ENCODE results near the gene FBXO2.
"Not testable (repeated sequence)": the region's sequence is repeated elsewhere in the genome, so short reads cannot be mapped to it uniquely, and the experiment has no call there.

Gene FBXO2

GRCh38 chr1:11643782-11644181 lies 10.4 kb downstream of the FBXO2 start:
- no peak overlapping the region for H3K4me3 ChIP-seq (ENCODE audit: low read length, poor library complexity, severe bottlenecking)
- H3K4me2 ChIP-seq (ENCODE audit: low read depth, low read length, poor library complexity, severe bottlenecking): no peak overlapping the region
- no peaks in the 10 kb centered on the region for H3K9me2 ChIP-seq (replicated peaks; ENCODE audit: low read depth, low read length)
- no peak overlapping the region for H2AFZ ChIP-seq (ENCODE audit: low read length)
- no peaks in the 10 kb centered on the region for H3K79me2 ChIP-seq (ENCODE audit: insufficient read depth, low read length)
- no peaks in the 10 kb centered on the region for H3K4me1 ChIP-seq (ENCODE audit: insufficient read depth, low read length, poor library complexity, severe bottlenecking)
- no peaks in the 10 kb centered on the region for H3K9me3 ChIP-seq (ENCODE audit: insufficient read depth, low read depth, low read length)
- no peaks in the 10 kb centered on the region for H3K36me3 ChIP-seq (ENCODE audit: insufficient read depth, low read length)
- no peak overlapping the region for H3K9ac ChIP-seq (ENCODE audit: low read depth, low read length, poor library complexity, severe bottlenecking)
- H3K27me3 ChIP-seq (ENCODE audit: insufficient read depth, low read length, poor library complexity, severe bottlenecking): no peaks in the 10 kb centered on the region
- TF ChIP-seq EZH2phosphoT487 (IDR thresholded peaks at IDR 0.05; ENCODE audit: borderline replicate concordance) (no peak), CTCF (conservative IDR thresholded peaks at IDR 0.05; ENCODE audit: low read length) (no peak)
- no peaks in the 10 kb centered on the region for H3F3A ChIP-seq (ENCODE audit: low read depth)
- H4K20me1 ChIP-seq (ENCODE audit: insufficient read depth, low read length, poor library complexity, severe bottlenecking): no peaks in the 10 kb centered on the region

GRCh38 chr1:11642418-11643017 lies 11.7 kb downstream of the FBXO2 start:
- not testable (repeated sequence) for H3K4me1 ChIP-seq (ENCODE audit: insufficient read depth, low read length, poor library complexity, severe bottlenecking); H3K79me2 ChIP-seq (ENCODE audit: insufficient read depth, low read length); H3K9me2 ChIP-seq (replicated peaks; ENCODE audit: low read depth, low read length); H3K9ac ChIP-seq (ENCODE audit: low read depth, low read length, poor library complexity, severe bottlenecking); H3F3A ChIP-seq (ENCODE audit: low read depth); H3K36me3 ChIP-seq (ENCODE audit: insufficient read depth, low read length); H2AFZ ChIP-seq (ENCODE audit: low read length); H3K9me3 ChIP-seq (ENCODE audit: insufficient read depth, low read depth, low read length); H3K4me3 ChIP-seq (ENCODE audit: low read length, poor library complexity, severe bottlenecking); H3K4me2 ChIP-seq (ENCODE audit: low read depth, low read length, poor library complexity, severe bottlenecking); H3K27me3 ChIP-seq (ENCODE audit: insufficient read depth, low read length, poor library complexity, severe bottlenecking); H4K20me1 ChIP-seq (ENCODE audit: insufficient read depth, low read length, poor library complexity, severe bottlenecking)
- TF ChIP-seq CTCF (conservative IDR thresholded peaks at IDR 0.05; ENCODE audit: low read length): peak; percentile 98

GRCh38 chr1:11641776-11642305 lies 12.4 kb downstream of the FBXO2 start:
- H3K9ac ChIP-seq (ENCODE audit: low read depth, low read length, poor library complexity, severe bottlenecking): no peak overlapping the region
- no peaks in the 10 kb centered on the region for H3K36me3 ChIP-seq (ENCODE audit: insufficient read depth, low read length)
- no peaks in the 10 kb centered on the region for H4K20me1 ChIP-seq (ENCODE audit: insufficient read depth, low read length, poor library complexity, severe bottlenecking)
- no peak overlapping the region for H2AFZ ChIP-seq (ENCODE audit: low read length)
- no peak overlapping the region for H3K4me3 ChIP-seq (ENCODE audit: low read length, poor library complexity, severe bottlenecking)
- H3K79me2 ChIP-seq (ENCODE audit: insufficient read depth, low read length): no peaks in the 10 kb centered on the region
- H3K4me2 ChIP-seq (ENCODE audit: low read depth, low read length, poor library complexity, severe bottlenecking): no peak overlapping the region
- no peaks in the 10 kb centered on the region for H3K9me2 ChIP-seq (replicated peaks; ENCODE audit: low read depth, low read length)
- TF ChIP-seq EZH2phosphoT487 (IDR thresholded peaks at IDR 0.05; ENCODE audit: borderline replicate concordance) (no peak), CTCF (conservative IDR thresholded peaks at IDR 0.05; ENCODE audit: low read length) (no peak)
- H3K4me1 ChIP-seq (ENCODE audit: insufficient read depth, low read length, poor library complexity, severe bottlenecking): no peaks in the 10 kb centered on the region
- no peaks in the 10 kb centered on the region for H3K27me3 ChIP-seq (ENCODE audit: insufficient read depth, low read length, poor library complexity, severe bottlenecking)
- no peaks in the 10 kb centered on the region for H3K9me3 ChIP-seq (ENCODE audit: insufficient read depth, low read depth, low read length)
- H3F3A ChIP-seq (ENCODE audit: low read depth): no peaks in the 10 kb centered on the region
